CD4-positive, CD25-positive, alpha-beta regulatory T cell (primary cell): Measurements from ENCODE around the gene LPAR3. TPM values are rescaled to one million over a fixed set of nuclear protein-coding genes. Genes with fewer than 3 reads are reported as not detected.

Experiments used
- ATAC-seq, 2 donors: fragments of 150-1000 bp; cut with Tn5 transposase; one replicate each; pipeline ENCODE4 v1.10.0; 2021; ENCODE audit warnings: low read depth in 2 of 2, moderate number of reproducible peaks in 2 of 2, moderate library complexity in 1 of 2
- DNase-seq, 3 donors: peaks; one replicate each; pipeline versions ENCODE4 v3.0.0 to v3.0.0-alpha.2; 2012 to 2022; ENCODE audit warnings: mixed read lengths in 1 of 3
- H3K27ac ChIP-seq: one replicate; pipeline ENCODE4 v1.7.0; 2013; ENCODE audit warnings: mild to moderate bottlenecking, low read length; ENCODE audit not compliant: insufficient read depth, poor library complexity, severe bottlenecking
- H3K27me3 ChIP-seq: one replicate; pipeline ENCODE4 v1.7.0; 2013; ENCODE audit warnings: low read length; ENCODE audit not compliant: control insufficient read depth, insufficient read depth
- H3K36me3 ChIP-seq: one replicate; pipeline ENCODE4 v1.7.0; 2013; ENCODE audit warnings: mild to moderate bottlenecking, low read length, moderate library complexity; ENCODE audit not compliant: control insufficient read depth, insufficient read depth
- H3K4me1 ChIP-seq: 2 replicates; pipeline ENCODE4 v1.7.0; 2013; ENCODE audit warnings: mild to moderate bottlenecking, low read length; ENCODE audit not compliant: insufficient read depth, control insufficient read depth, poor library complexity, severe bottlenecking
- H3K4me3 ChIP-seq: one replicate; pipeline ENCODE4 v1.7.0; 2013; ENCODE audit warnings: low read depth, mild to moderate bottlenecking, low read length, moderate library complexity
- H3K9me3 ChIP-seq, 2 experiments: 1 replicate in 1 of 2; 2 replicates in 1 of 2; pipeline ENCODE4 v1.7.0; 2013; ENCODE audit warnings: low read length in 2 of 2, mild to moderate bottlenecking in 1 of 2, moderate library complexity in 1 of 2; ENCODE audit not compliant: control insufficient read depth in 2 of 2
- H3K27ac Mint-ChIP-seq, 3 donors: one replicate each; pipeline ENCODE4 v1.8.0; 2020 to 2022; ENCODE audit warnings: mild to moderate bottlenecking in 3 of 3, mixed read lengths in 3 of 3, moderate library complexity in 2 of 3
- H3K27me3 Mint-ChIP-seq: one replicate; pipeline ENCODE4 v1.8.0; 2022; ENCODE audit warnings: mild to moderate bottlenecking, mixed read lengths
- H3K36me3 Mint-ChIP-seq: one replicate; pipeline ENCODE4 v1.8.0; 2020; ENCODE audit warnings: mixed read lengths
- H3K4me1 Mint-ChIP-seq, 4 donors: one replicate each; pipeline ENCODE4 v1.8.0; 2020 to 2022; ENCODE audit warnings: mixed read lengths in 4 of 4, mild to moderate bottlenecking in 1 of 4
- H3K4me3 Mint-ChIP-seq, 4 donors: one replicate each; pipeline ENCODE4 v1.8.0; 2020 to 2022; ENCODE audit warnings: mild to moderate bottlenecking in 4 of 4, mixed read lengths in 4 of 4, moderate library complexity in 3 of 4
- H3K9me3 Mint-ChIP-seq, 7 donors: one replicate each; pipeline ENCODE4 v1.8.0; 2020 to 2022; ENCODE audit warnings: mixed read lengths in 7 of 7, mild to moderate bottlenecking in 3 of 7, moderate library complexity in 2 of 7
- polyA plus RNA-seq, 4 donors: library from polyadenylated mRNA; unstranded; fragments of 300-500 nt; fragmentation: Illumina TruSeq; gene quantifications; one replicate each; pipeline ENCODE4 v1.2.3, GENCODE V29; 2021
- total RNA-seq: library from RNA; stranded (reverse); gene quantifications from one replicate; pipeline ENCODE4 v1.2.3, GENCODE V29; 2022

Gene LPAR3
- total and polyA plus RNA-seq, 5 donors from 2014 or later: 0.32 TPM; not detected in 4

DNA sequence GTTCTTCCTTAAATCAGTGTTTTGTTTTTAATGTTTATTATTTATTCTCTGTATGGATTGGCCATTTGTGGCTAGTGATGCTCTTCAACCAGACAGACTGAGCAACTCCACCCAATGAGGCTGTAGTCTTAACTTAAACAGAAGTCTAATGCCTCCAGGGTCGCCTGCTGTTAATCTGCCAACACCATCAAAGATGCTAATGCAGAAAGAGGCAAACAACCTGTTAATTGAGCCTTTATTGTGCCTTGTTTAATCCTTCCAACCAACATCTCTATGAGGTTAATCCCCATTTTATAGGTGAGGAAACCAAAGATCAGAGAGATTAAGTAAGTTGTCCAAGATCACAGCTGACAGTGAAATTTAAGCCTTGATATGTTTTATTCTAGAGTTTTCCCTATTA is 123.4 kb downstream of the LPAR3 start:
- Histone ChIP-seq H3K27ac (no peak overlapping the region), H3K36me3 (no peaks in the 10 kb centered on the region), H3K9me3 (no peaks in the 10 kb centered on the region), H3K4me3 (no peak overlapping the region), H3K27me3 (peaks cover 14% of the 10 kb centered on the region), H3K4me1 (no peaks in the 10 kb centered on the region)
- ATAC-seq (no peak), DNase-seq (no peak)
- H3K4me1 Mint-ChIP-seq: no peaks in the 10 kb centered on the region
- H3K36me3 Mint-ChIP-seq: no peaks in the 10 kb centered on the region
- H3K9me3 Mint-ChIP-seq: no peaks in the 10 kb centered on the region
- no peak overlapping the region for H3K4me3 Mint-ChIP-seq
- no peak overlapping the region for H3K27ac Mint-ChIP-seq
- H3K27me3 Mint-ChIP-seq: peaks cover 21% of the 10 kb centered on the region

DNA sequence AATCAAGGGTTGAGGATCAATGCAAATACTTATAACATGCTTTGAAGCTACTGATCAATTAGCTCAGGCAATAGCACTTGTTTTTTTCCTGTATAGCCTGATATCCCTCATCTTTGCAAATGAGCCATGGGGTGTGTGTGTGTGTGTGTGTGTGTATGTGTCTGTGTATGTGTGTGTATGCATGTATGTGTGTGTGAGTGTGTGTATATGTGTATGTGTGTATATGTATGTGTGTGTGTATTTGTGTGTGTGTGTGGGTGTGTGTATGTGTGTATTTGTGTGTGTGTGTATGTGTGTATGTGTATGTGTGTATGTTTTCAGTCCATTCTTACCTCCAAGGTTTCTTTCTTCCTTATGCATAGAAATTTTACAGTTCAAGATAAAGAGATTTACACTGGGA is 124.4 kb downstream of the LPAR3 start:
- H3K4me1 ChIP-seq: no peaks in the 10 kb centered on the region
- no peaks in the 10 kb centered on the region for H3K9me3 Mint-ChIP-seq
- no peaks in the 10 kb centered on the region for H3K36me3 ChIP-seq
- H3K27ac Mint-ChIP-seq: no peak overlapping the region
- no peaks in the 10 kb centered on the region for H3K36me3 Mint-ChIP-seq
- no peak overlapping the region for H3K4me3 Mint-ChIP-seq
- H3K27me3 Mint-ChIP-seq: peaks cover 21% of the 10 kb centered on the region
- H3K27ac ChIP-seq: no peak overlapping the region
- no peak for ATAC-seq
- no peaks in the 10 kb centered on the region for H3K4me1 Mint-ChIP-seq
- H3K4me3 ChIP-seq: no peak overlapping the region
- DNase-seq: no peak
- no peaks in the 10 kb centered on the region for H3K9me3 ChIP-seq
- H3K27me3 ChIP-seq: peaks cover 14% of the 10 kb centered on the region

DNA sequence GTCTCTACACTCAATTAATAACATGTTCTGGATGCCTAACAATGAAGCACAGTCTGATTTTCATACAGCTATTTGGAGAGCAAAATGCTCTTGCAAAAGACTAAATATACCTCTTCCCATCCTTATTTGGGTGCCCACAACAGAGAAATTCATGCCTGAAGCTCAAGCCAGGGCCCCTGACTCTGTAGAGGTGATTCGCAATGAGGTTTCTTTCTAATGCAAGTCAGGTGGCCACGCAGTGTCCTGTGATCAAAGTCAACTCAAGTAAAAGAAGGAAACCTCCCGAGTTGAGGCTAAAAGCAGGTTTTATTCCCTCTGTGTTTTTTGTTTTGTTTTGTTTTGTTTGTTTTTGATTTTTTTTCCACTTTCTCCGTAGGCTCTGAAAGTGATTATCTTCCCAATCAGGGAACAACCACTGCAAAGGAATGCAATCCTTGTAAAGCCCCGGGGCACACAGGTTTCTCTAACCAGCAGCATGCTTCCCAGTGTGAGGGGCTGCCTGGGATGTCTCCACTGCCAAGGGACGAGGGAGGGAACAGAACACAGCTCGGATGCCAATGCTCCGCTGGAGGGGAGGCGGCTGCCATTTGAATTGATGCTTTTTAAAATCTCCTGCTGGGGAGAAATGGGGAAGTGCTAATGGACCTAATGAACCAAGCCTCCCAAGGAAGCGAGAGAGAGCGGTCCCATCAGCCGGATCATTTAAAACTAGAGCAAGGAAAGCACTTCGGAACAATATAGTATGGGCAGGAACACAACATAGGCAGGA is 128.9 kb downstream of the LPAR3 start:
- Mint-ChIP-seq H3K27me3 (peaks cover 25% of the 10 kb centered on the region), H3K4me1 (peaks cover 0 to 2% (median under 1%) of the 10 kb centered on the region in 4 donors), H3K4me3 (no peak overlapping the region), H3K9me3 (no peaks in the 10 kb centered on the region), H3K36me3 (no peaks in the 10 kb centered on the region), H3K27ac (no peak overlapping the region)
- Histone ChIP-seq H3K36me3 (no peaks in the 10 kb centered on the region), H3K9me3 (no peaks in the 10 kb centered on the region), H3K4me1 (no peaks in the 10 kb centered on the region), H3K27ac (no peak overlapping the region), H3K4me3 (no peak overlapping the region), H3K27me3 (peaks cover 5% of the 10 kb centered on the region)
- ATAC-seq (no peak), DNase-seq (no peak)

DNA sequence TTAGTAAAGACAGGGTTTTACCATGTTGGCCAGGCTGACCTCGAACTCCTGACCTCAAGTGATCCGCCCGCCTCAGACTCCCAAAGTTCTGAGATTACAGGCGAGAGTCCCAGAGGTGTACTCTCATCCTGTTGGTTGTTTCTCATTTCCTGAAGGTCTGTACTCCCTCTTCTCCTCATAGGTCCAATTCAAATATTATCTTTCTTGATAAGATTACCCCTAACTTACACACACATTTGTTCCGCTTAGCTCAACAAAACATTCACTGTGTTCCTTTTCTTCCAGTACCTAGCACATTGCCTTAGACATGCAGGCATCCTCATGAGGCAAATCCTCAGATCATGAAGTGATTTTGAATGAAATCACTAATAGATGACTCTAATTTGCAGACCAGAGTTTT is 130.3 kb downstream of the LPAR3 start:
- no peak overlapping the region for H3K27ac ChIP-seq
- Mint-ChIP-seq H3K27me3 (peaks cover 27% of the 10 kb centered on the region), H3K27ac (no peak overlapping the region), H3K36me3 (no peaks in the 10 kb centered on the region), H3K4me3 (no peak overlapping the region), H3K4me1 (peaks cover 0 to 8% (median 3%) of the 10 kb centered on the region in 4 donors), H3K9me3 (no peaks in the 10 kb centered on the region)
- DNase-seq: no peak
- no peaks in the 10 kb centered on the region for H3K27me3 ChIP-seq
- H3K9me3 ChIP-seq: no peaks in the 10 kb centered on the region
- no peaks in the 10 kb centered on the region for H3K4me1 ChIP-seq
- H3K36me3 ChIP-seq: no peaks in the 10 kb centered on the region
- no peak for ATAC-seq
- no peak overlapping the region for H3K4me3 ChIP-seq

Other genes starting within 250 kb of the LPAR3 start
- gene SSX2IP, start 202.7 kb downstream of the LPAR3 start, total RNA-seq: 9.3 TPM
- 1 to 10 TPM; 1.5 to 3.9 (median 2.7) TPM for gene SSX2IP, start 202.7 kb downstream of the LPAR3 start, polyA plus RNA-seq
- 6.4 TPM for gene MCOLN2, start 103.9 kb upstream of the LPAR3 start, total RNA-seq
- gene MCOLN2, start 103.9 kb upstream of the LPAR3 start, polyA plus RNA-seq: under 1 TPM in 3 of 4 donors, not detected in 1; 0.47 to 0.69 (median 0.60) TPM
- gene MCOLN3, start 155.3 kb upstream of the LPAR3 start, total RNA-seq: not detected
- under 1 TPM in 1 of 4 donors, not detected in 3; 0.15 TPM for gene MCOLN3, start 155.3 kb upstream of the LPAR3 start, polyA plus RNA-seq